HG02798 (cell line): ENCODE measurements around the gene AUTS2.

ENCODE experiments used
- ATAC-seq: cut with Tn5 transposase; IDR thresholded peaks from one replicate; pipeline ENCODE4 v1.9.1; 2021; ENCODE audit warnings: mild to moderate bottlenecking; ENCODE audit not compliant: unreplicated experiment, poor library complexity

The AUTS2 gene

DNA sequence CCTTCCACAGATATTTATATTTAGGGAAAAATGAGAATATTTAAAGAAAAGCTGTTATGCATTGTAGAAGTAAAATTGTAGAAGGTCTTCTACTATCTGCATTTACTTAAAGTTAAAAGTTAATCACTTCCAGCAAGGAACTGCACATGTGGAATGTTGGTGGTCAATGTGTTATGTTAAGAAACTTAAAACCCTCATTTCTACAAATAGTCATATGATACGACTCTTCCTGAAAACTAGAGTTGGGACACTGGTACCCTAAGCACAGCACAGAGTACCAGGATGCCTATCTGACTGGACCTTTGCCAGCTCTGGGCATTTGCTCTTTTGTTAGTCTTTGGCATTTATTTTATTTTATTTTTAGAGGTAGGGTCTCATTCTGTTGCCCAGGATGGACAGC, 1009.5 kb downstream of the AUTS2 start:
- ATAC-seq, result no peak

DNA sequence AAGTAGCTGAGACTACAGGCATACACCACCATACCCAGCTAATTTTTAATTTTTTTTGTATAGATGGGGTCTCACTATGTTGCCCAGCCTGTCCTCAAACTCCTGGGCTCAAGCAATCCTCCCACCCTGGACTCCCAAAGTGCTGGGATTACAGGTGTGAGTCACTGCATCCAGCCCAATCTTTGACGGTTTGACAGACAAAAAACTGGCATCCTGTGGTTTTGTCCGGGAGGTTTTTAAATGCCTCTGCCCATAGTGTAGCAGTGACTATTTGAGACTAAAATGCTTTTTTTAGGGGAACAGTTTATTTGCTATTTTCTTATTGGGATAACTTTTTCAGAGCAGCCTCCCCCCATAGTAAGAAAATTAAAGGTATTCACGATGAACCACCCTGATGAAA, 1010.0 kb downstream of the AUTS2 start:
- ATAC-seq, result no peak

DNA sequence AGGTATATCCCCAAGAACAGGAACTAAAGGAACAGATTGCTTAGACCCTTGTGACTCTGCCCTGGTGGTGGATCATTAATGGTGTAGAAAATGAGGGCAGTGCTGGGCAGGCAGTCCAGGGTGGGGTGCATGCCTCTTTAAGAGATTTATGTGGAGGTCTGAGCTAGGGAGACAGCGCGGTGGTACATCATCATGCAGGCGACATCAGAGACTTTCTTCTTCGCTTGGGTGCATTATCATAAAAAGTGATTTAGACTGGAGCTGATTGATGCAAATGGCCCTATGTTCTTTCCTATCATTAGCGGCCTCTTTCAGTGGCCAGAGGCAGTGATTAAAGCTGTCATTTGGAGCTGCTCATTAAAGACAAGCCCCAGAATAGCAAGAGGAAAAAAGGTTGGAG, 1014.5 kb downstream of the AUTS2 start:
- no peak for ATAC-seq

DNA sequence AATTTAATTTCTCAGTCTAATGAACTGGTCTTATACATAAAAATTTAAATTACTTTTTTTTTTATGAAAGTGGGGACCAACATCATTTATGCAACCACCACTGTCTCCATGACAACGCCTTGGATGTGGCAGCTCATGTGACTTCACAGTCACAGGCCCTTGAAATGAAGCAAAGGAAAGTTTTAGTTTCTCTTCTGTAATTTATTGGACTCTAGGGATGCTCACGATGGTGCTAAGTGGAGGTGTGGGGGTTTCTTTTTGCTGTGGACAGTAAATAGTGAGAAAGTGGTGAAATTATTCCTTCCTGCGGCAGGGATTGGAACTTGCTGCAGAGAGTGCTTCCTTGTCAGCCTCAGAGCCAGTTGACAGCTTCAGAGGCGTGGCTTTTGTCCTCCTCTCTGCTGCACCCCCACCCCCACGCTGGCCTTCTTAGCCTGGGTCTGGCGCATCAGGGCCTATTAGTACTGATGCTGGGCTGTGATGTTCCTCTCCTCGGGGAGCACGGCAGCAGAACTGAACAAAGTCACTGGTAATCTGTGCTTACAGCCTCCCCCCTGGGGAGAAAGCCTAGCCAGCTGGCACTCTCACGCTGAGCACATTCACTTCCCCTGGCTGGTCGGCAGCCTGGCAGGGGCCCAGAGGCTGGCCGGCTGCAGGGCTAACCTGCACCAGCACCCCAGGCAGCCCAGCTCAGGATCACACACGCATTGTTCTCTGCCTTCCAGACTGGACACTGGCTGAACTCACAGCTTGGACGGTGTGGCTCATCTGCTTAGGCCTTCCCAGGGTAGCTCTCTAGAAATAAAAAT, 1016.2 kb downstream of the AUTS2 start:
- ATAC-seq, result no peak

DNA sequence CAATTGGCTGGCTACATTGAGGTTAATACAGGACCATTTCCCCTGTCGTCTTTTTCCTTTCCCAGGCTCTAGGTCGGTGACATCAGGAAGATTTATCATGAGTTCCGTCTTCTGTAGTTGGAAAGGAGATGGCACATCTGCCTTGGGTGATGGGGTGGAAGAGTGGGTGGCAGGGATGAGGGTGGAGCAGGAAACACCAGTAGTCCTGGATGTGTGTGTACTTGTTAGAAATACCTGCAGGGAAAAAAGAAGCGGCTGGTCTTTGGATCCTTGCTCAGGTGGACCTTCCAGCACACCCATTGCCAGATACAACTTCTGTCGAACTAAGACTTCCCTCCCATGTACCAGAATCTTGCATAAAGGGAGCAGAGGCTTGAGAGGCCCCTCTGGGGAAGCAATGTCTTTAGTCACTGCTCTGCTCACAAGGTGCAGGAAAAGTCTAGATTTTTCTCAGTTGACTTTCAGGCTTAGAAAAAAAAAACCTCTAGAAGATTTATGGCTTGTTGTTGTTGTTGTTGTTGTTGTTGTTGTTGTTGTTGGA, 1016.9 kb downstream of the AUTS2 start:
- no peak for ATAC-seq

DNA sequence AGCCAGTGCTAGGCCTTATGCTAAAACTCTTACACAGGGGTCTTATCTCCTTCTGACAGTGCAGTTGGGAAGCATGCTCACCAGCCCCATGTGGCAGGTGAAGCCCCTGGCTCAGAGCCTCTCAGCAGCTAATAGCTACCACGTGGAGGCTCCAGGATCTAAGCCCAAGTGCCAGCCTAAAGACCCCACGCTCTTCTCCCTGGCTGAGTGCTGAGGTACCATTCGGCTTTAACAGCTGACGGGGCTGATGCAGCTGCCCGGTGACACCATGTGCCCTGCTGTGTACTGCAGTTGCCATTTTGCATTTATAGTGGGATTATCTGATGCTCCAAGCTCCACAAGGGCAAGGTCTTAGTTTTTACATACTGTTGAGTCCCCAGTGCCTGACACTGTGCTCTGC, 1017.9 kb downstream of the AUTS2 start:
- ATAC-seq, result no peak

DNA sequence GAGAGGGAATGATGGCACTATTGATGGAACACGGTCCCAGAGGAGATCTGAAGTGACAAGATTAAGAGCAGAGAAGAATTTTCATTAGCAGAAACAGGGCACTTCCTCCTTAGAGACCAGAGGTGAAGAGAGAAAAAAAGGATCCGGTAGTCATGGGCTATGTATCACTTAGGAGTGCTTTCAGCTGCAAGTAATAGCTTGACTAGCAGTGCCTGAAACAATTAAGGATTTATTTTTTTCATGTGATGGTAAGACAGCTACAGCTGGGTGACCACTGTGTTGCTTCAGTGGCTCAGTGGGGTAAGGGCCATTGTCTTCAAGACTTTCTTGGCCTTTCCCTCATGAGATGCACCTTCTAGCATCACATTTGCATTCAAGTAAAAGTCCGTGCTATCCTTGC, 1018.5 kb downstream of the AUTS2 start:
- ATAC-seq, result no peak

DNA sequence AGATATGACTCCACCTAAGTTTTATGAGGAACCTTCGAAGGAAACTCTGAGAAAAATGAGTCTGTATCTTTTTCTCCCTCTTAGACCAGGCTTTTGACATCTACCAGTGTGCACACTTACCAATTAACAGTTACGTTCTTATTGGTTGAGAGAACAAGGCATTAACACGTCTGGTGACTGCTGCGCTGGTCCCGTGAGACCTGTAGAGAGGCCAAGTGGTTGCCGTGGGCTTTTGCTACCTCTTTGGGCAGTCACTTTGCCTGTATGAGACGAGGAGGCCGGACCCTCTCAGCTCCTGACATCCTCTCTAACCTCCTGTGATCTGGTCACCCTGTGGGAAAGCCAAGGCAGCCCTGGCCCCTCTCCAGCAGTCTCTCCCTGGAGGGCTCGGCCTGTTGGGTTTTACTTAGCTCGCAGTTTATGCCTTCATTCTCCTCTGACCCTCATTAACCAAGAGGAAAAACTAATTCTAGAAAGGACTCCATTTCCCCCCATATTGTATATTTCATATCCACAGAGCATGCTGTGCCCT, 1019.8 kb downstream of the AUTS2 start:
- no peak for ATAC-seq

DNA sequence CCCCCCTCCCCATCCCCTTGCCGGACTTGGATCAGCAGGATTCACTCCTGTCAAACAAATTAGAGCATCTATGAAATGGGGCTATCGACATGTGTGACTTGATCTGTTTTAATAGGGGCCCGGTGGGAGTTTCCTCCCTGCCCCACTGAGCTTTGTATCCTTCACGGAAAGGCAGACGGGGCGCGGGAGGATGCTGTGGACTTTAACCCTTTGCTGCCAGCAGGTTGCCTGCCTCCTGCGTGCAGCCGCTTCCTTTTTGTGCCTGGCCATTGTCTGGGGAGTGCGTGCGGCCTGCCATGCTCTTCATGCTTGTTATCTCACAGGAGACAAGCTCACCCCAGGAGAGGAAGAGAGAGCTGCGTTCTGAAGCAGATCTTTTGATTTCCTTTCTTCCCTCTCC, 1020.9 kb downstream of the AUTS2 start:
- ATAC-seq, result no peak

DNA sequence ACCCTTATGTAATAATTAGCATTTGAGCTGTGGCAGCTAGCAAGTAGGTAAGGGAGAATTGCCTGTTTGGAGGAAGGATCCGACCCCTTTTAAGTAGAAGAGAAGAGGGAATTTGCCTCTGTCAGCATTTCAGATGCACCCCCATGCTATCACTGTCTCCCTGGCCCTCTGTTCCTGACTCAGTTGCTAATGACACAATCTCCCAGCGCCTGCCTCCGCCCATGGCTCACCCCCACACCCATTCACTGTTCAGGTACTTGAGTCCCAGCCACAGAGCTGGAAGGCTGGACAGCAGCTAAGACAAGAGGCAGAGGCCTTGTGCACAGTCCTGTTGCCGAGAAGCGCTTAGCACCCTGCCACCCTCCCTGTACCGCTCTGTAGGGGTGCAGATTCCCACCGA, 1021.4 kb downstream of the AUTS2 start:
- ATAC-seq, result no peak

DNA sequence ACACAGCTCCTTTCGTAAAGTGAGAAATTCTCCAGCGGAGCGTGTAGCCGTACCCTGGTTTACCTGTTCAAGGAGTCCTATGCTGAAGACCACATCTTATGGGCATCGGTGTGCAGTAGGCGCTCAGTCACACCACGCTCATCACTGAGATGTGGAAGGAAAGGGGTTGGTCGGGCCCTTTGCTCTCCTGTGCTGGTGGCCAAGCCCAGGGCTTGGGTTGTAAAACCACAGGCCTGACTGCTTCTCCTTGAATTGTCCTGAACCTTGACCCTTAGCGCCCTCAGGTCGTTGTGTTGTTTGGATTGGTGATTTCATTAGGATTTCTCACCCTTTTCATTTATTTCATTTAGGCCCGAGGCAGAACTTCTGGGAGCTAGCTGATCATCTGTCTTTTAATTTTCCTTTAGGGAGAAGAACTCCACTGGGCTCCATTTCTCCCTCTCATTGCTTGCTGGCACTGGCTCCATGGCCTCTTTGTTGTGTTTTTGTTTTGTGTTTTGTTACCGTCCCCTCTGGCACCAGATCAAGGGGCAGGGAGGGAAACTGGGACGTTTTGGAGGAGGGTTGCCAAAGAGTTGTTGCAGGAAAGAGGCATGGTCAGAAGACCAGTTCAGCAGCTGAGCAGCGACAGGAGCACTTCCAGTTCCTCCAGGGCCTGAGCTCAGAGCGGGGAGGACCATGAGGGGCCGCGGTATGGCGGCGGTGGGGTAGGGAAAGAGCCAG, 1022.2 kb downstream of the AUTS2 start:
- ATAC-seq, result no peak

DNA sequence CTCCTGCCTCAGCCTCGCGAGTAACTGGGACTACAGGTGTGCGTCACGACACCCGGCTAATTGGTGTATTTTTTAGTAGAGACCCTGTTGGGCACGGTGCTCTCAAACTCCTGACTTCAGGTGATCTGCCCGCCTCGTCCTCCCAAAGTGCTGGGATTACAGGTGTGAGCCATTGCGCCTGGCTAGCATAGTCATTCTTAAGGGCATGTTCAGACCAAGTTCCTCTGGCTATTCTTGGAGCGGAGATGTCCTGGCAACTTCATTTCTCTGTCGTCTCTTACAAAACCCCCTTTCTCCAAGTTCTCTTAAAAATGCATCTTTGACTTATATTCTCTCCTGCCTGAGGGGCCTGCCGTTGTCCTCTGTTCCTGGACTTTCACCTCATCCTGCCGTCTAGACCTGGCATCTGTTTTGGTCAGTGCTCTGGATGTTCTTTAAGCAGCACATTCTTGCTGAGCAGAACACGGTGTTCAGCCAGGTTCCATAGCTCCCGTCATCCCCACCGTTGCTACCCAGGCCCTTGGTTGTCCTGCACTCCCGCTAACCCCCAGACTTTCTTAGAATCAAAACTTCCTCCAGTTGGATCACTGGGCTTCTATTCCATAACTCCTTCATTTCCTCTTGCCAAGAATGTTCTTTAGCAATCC, 1023.8 kb downstream of the AUTS2 start:
- ATAC-seq, result no peak

DNA sequence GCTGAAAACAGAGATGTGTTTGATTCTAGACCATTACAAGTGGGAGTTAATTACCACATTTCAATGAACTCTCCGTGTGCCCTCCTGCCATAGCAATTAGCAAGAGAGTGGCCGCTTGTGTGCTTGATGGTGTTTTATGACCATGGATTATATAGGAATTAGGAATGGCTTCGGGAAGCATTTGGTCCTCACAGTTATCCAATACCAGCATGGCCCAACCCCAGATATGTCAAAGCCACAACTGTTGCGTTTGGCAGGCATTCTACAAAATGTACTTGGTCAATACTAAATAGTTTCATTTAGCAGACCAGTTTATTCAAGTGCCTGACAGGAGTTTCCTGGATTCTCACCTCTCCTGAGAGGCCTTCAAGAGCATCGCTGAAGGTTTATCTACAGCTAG, 1024.7 kb downstream of the AUTS2 start:
- ATAC-seq, result no peak

DNA sequence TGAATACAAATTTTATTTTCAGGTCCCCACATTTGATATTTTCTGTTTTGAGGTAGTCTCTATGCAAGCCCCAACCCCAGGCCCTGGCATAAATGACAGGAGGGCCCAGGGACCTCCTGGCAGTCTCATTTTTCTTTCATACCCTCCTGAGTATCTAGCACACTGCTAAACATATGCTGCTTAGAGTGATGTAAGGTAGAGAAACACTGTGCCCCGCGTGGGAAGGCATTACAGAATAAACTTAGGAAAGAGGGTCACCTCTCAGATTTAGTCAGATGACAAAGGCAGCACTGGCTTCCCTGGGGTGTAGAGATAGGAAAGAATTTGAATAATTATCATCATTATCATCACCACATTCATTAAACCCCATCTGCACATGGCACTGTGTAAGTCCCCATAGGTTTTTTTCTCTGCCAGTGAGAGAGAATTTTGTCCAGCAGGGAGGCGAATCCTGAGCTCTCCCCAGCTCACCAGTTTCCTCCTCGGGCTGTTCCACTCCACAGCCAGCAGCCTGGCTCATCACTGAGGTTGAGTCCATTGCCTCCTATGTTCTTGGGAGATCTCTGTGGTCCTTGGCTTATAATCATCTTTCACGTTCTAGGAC, 1026.3 kb downstream of the AUTS2 start:
- ATAC-seq, result no peak

DNA sequence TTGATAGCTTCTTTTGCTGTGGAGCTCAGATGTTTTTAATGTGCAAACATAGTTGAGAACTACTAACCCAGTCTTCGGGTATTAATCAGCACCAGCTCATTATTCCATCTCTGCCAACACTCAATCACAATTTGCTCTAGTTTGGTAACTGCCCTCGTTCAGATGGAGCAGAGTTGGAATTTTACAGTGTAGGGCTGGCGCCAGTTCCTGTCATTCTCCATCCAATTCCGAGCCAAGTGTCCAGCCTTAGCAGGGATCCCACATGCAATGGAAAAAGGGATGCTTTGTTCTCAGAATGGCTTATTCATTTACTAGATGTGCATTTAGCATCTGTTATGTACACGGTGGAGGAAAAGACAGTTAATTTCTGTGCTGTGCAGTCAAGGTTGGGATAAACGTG, 1029.2 kb downstream of the AUTS2 start:
- no peak for ATAC-seq

DNA sequence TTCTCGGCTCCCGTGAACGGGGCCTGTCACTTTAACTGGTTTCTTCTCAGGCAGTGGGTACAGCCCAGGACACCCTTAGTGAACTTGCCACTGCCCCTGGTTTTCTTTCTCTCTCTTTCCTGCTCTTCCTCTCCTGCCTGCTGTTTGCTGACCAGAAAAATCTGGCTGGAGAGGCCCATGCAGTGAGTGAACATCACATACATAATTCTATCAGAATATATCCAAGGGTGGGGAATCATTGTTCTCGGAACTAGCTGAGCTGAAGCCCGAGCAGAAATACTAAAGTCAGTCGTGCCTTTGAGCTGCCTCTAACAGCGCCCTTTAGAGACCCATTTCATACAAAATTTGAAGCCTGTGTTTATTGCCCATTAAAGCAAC, 1032.2 kb downstream of the AUTS2 start:
- ATAC-seq, result no peak

DNA sequence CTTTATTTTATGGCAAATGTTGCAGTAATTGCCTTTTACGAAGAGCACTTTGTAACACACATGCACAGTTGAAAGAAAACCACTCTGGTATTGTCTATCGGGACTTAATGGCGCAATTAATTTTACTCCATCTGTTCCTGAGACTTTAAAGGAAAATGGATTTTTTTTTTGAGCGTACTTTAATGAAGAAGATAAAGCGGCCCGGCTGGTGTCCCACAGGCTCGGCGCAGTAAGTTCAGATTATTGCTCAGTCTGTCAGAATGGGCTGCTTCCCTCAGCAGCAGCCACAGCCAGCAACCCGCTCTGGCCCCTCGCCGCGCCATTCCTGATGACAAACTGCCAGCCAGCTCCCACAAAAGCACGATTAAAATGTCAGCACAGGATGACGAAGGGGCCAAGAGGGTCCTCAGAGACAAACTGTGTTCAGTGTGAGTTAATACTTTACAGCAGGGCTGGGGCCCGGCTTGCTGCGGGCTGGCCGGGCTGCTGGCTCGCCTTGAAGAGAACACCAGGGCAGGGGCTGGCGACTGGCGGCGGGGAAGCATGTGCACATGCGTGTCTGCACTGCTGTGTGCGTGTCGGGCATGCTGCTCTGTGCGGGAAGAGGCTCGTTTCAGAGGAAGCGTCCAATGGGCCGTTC, 1032.7 kb downstream of the AUTS2 start:
- no peak for ATAC-seq

DNA sequence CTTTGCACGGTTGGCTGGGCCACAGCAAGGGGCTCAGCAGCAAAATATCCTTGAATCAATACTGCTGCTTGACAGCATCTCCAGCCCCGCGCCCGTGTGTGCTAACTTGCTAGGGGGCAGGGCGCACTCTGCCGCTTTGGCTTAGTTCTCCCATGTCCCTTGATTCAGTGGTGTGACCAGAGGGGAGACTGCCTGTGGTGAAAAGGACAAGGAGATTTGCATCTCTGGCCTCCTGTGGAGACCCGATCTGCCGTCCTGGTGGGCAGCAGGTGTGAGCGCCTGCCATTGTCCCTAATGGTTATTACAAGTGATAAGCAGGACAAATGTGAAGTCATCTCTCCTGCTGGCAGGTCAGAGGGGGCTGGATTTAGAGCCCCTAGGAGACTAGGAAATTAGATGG, 1033.4 kb downstream of the AUTS2 start:
- no peak for ATAC-seq

DNA sequence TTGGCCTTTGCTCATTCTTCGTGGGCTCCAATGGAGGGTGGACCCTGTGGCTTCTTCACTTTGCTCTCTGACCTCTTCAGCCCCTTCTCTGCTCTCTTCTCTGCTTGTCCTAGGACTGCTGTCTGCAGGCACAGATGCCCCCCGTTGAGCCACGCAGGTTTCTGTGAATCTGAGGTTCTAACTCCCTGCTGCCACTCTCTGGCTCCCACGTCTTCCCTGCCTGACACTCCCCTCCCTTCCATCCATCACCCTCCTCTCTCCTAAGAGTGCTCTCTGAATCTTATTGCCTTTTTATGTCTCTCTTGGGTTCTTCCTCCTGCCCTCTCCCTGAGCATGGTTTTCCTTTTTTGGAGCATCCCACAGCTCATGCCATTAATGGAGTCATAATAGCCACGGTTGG, 1034.1 kb downstream of the AUTS2 start:
- ATAC-seq, result no peak

DNA sequence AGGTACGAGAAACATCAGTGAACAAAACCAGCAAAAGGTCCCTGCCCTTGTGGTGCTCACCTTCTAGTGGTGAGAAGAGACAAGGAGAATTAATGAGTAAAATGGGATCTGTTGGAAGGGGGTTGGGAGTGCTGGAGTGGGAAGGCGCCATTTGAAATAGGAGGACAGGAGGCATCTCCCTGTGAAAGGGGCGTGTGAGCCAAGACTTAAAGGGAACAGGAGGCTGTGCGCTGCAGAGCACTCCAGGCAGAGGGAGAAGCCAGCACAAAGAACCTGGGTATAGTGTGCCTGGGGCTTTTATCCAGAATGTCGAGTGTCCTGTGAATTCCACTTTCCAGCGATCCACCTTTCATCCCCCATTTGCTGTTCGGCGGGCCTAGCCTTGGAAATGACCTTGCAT, 1035.8 kb downstream of the AUTS2 start:
- no peak for ATAC-seq
